HepG2 (cell line): ENCODE measurements around the gene GDPD1. TPM values are rescaled to one million over a fixed set of nuclear protein-coding genes. Genes with fewer than 3 reads are reported as not detected.
A peak's percentile ranks its signal among the peaks of the same experiment; 100 is the strongest.

ENCODE experiments used
- ATAC-seq: fragments of 200-7000 bp; cut with Tn5 transposase; 3 replicates; pipeline ENCODE4 v1.9.1; 2020; ENCODE audit warnings: mild to moderate bottlenecking, moderate library complexity
- BruUV-seq: library from RNA; stranded (reverse); fragments of 400-500 nt; replicated peaks from 2 replicates; lab custom pipeline; 2021; lab: Mats Ljungman, UMichigan
- CTCF ChIA-PET: fragments of 300-600 bp; formaldehyde crosslinking; extraction: SDS; loops from one replicate; lab custom pipeline; 2021; ENCODE audit warnings: low total read pairs, inconsistent platforms, low intra/inter-chr PET ratio; lab: Yijun Ruan, JAX
- POLR2A ChIA-PET: fragments of 350-600 bp; sonication (Branson Sonifier 250); formaldehyde crosslinking; loops from one replicate; lab custom pipeline; 2020; ENCODE audit warnings: antibody characterized with exemption, inconsistent platforms; lab: Yijun Ruan, JAX
- DNase-seq: peaks from one replicate; pipeline ENCODE4 v3.0.0-alpha.2; 2015; ENCODE audit warnings: low spot score
- FAIRE-seq: peaks from 3 replicates; lab custom pipeline; 2011; peaks lifted over from hg19 to GRCh38; lab: Jason Lieb, UNC
- H2AFZ ChIP-seq: one replicate; pipeline ENCODE4 v1.6.1; 2011; ENCODE audit warnings: low read length, inconsistent platforms
- H3K27ac ChIP-seq: fragments of 300-600 bp; 3 replicates; pipeline ENCODE4 v1.8.0; 2011; ENCODE audit warnings: mixed run types, mild to moderate bottlenecking, mixed read lengths, low read length, inconsistent platforms; ENCODE audit not compliant: insufficient read depth; ENCODE audit errors: extremely low read length
- H3K27me3 ChIP-seq, 2 experiments: fragments of 200-600 bp in 1 of 2; 2 replicates in 1 of 2; 3 replicates in 1 of 2; pipeline versions ENCODE4 v1.6.0 to v1.8.0; 2011; ENCODE audit warnings: low read length in 2 of 2, mild to moderate bottlenecking in 2 of 2, moderate library complexity in 2 of 2, inconsistent platforms in 1 of 2; ENCODE audit not compliant: insufficient read depth in 2 of 2, control insufficient read depth in 1 of 2
- H3K36me3 ChIP-seq, 2 experiments: fragments of 200-600 bp in 1 of 2; replicated peaks in 1 of 2; 2 replicates in 1 of 2; 3 replicates in 1 of 2; pipeline versions ENCODE4 v1.5.1 to v1.8.0; 2011; ENCODE audit warnings: low read length in 2 of 2, inconsistent platforms in 1 of 2; ENCODE audit not compliant: insufficient read depth in 2 of 2, control insufficient read depth in 1 of 2
- H3K4me1 ChIP-seq: 2 replicates; pipeline ENCODE4 v1.5.1; 2012; ENCODE audit warnings: low read length, inconsistent platforms; ENCODE audit not compliant: insufficient read depth
- H3K4me2 ChIP-seq: 2 replicates; pipeline ENCODE4 v1.6.0; 2011; ENCODE audit warnings: low read depth, low read length, inconsistent platforms
- H3K4me3 ChIP-seq, 3 experiments: fragments of 200-600 bp in 1 of 3; sonication (generic), shearing (Covaris generic) in 1 of 3; replicated peaks in 1 of 3; 2 replicates each; pipeline ENCODE4 v1.5.1; 2011 to 2016; ENCODE audit warnings: low read length in 3 of 3, inconsistent platforms in 2 of 3, low read depth in 2 of 3, mild to moderate bottlenecking in 2 of 3, control low read depth in 1 of 3, mixed read lengths in 1 of 3; ENCODE audit not compliant: insufficient read depth in 1 of 3
- H3K79me2 ChIP-seq: one replicate; pipeline ENCODE4 v1.6.1; 2011; ENCODE audit warnings: low read length, inconsistent platforms; ENCODE audit not compliant: insufficient read depth
- H3K9ac ChIP-seq: 2 replicates; pipeline ENCODE4 v1.6.0; 2011; ENCODE audit warnings: mild to moderate bottlenecking, low read depth, low read length, inconsistent platforms; ENCODE audit not compliant: insufficient read depth
- H3K9me3 ChIP-seq: 2 replicates; pipeline ENCODE4 v1.5.1; 2012; ENCODE audit warnings: mild to moderate bottlenecking, low read length
- H4K20me1 ChIP-seq: 2 replicates; pipeline ENCODE4 v1.6.0; 2011; ENCODE audit warnings: inconsistent platforms, mild to moderate bottlenecking, low read length, moderate library complexity; ENCODE audit not compliant: insufficient read depth
- ESRRA ChIP-seq: sonication (generic); formaldehyde crosslinking; IDR thresholded peaks from 2 replicates; pipeline ENCODE4 v1.5.1; 2020; ENCODE audit warnings: mild to moderate bottlenecking, low read depth, missing genetic modification reagents
- FOSL2 ChIP-seq: sonication (generic); formaldehyde crosslinking; IDR thresholded peaks from 2 replicates; pipeline ENCODE4 v1.4.0; 2020; ENCODE audit warnings: missing genetic modification reagents
- HOXA3 ChIP-seq: sonication (generic); formaldehyde crosslinking; IDR thresholded peaks from 2 replicates; pipeline ENCODE4 v1.5.0; 2020; ENCODE audit warnings: missing genetic modification reagents
- KMT2B ChIP-seq: IDR thresholded peaks from 2 replicates; pipeline ENCODE4 v1.6.1; 2016; ENCODE audit warnings: missing genetic modification reagents, missing compliant biosample characterization
- MAFK ChIP-seq, 2 experiments: IDR thresholded peaks in 1 of 2; conservative IDR thresholded peaks in 1 of 2; 2 replicates each; pipeline ENCODE4 v1.6.1; 2011; ENCODE audit warnings: improper control_type of control experiment in 2 of 2, low read length in 2 of 2
- MEIS1 ChIP-seq: sonication (generic); formaldehyde crosslinking; IDR thresholded peaks from 2 replicates; pipeline ENCODE4 v1.9.0; 2021; ENCODE audit warnings: mild to moderate bottlenecking, missing genetic modification reagents, moderate library complexity, borderline replicate concordance
- TARDBP ChIP-seq: sonication (generic); formaldehyde crosslinking; IDR thresholded peaks from 2 replicates; pipeline ENCODE4 v1.8.0; 2022; ENCODE audit warnings: mild to moderate bottlenecking, missing genetic modification reagents
- TOE1 ChIP-seq: sonication (generic); formaldehyde crosslinking; IDR thresholded peaks from 2 replicates; pipeline ENCODE4 v1.4.0; 2020; ENCODE audit warnings: mild to moderate bottlenecking, missing genetic modification reagents
- ZNF121 ChIP-seq: sonication (generic); formaldehyde crosslinking; IDR thresholded peaks from 2 replicates; pipeline ENCODE4 v1.5.0; 2020; ENCODE audit warnings: mild to moderate bottlenecking, missing genetic modification reagents
- whole genome bisulfite sequencing: methylation state at CpG from one replicate; pipeline ENCODE4 v1.1.6; 2017; ENCODE audit warnings: low lambda C conversion rate; 5-methylcytosine and 5-hydroxymethylcytosine counted together
- in situ Hi-C: cut with HindIII; loops from 2 replicates; pipeline ENCODE4 v1.10.0; 2017; ENCODE audit warnings: low pct_unique_long_range_greater_than_20kb; ENCODE audit not compliant: extremely low pct_ligation_motif_present
- intact Hi-C: fragments of 100-400 bp; cut with micrococcal nuclease; formaldehyde crosslinking; loops from one replicate; pipeline ENCODE4 v1.10.0; 2022; ENCODE audit not compliant: unreplicated experiment
- polyA plus RNA-seq, 8 experiments: library from polyadenylated mRNA; depleted of rRNA in 3 of 8; stranded (reverse) in 7 of 8; unstranded in 1 of 8; fragments of >200 nt; fragmentation: Illumina TruSeq in 4 of 8; extraction: Trizol in 4 of 8; gene quantifications; 2 replicates each; pipeline versions ENCODE4 v1.2.1 to v1.2.3, GENCODE V29; 2011 to 2016; ENCODE audit warnings: low read depth in 4 of 8, missing spikeins in 1 of 8, mixed read lengths in 1 of 8; ENCODE audit not compliant: insufficient read depth in 1 of 8
- total RNA-seq, 5 experiments: library from RNA; depleted of rRNA; stranded (reverse); fragments of >200 nt; fragmentation: Illumina TruSeq; extraction: Trizol; gene quantifications; 2 replicates each; pipeline ENCODE4 v1.2.3, GENCODE V29; 2016; ENCODE audit warnings: low read depth in 1 of 5

The GDPD1 gene
- total and polyA plus RNA-seq, 2 of the 13 experiments (the other 11 are each of a cell fraction or from before 2014, with no cell fraction given): 6.0 to 7.7 TPM

DNA sequence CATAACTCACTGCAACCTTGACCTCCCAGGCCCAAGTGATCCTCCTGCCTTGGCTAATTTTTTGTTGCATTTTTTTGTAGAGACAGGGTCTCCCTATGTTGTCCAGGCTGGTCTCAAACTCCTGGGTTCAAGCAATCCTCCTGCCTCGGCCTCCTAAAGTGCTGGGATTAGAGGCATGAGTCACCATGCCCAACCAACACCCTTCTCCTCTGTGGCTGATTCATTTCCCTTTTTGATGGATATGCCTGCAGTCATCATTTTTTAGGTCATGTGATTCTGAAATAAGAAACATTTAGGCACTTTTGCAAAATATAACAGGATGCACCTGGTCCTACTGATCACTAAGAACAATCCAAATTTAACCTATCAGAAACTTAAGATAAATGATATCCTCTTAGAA is 67.1 kb downstream of the GDPD1 start:
- ATAC-seq (no peak), DNase-seq (no peak), FAIRE-seq (no peak)
- Histone ChIP-seq H3K27ac (no peak overlapping the region), H3K4me2 (no peak overlapping the region), H3K4me3 (no peak overlapping the region), H4K20me1 (no peaks in the 10 kb centered on the region), H3K36me3 (no peaks in the 10 kb centered on the region), H3K27me3 (no peaks in the 10 kb centered on the region; a peak in 1 of 5 replicates), H3K9me3 (no peaks in the 10 kb centered on the region), H3K4me1 (peaks cover 43% of the 10 kb centered on the region), H2AFZ (no peak overlapping the region), H3K79me2 (no peaks in the 10 kb centered on the region), H3K9ac (no peak overlapping the region)
- intact Hi-C loops: no loop called here
- ChIA-PET CTCF (no interaction called here), POLR2A (no interaction called here)
- no TSS peak for BruUV-seq
- WGBS: 9% methylated on average over 1 of the region's 1 CpG
- TF ChIP-seq KMT2B (CRISPR knock-in tag) (no peak), HOXA3 (CRISPR knock-in tag) (no peak), MAFK (conservative IDR thresholded peaks at IDR 0.05 in 1 of 2, IDR thresholded peaks at IDR 0.05 in 1 of 2; ENCODE audit: low read length in 2 of 2) (peak in 1 of 2 experiments; percentile 26; a peak in 1 of 4 replicates), ESRRA (CRISPR knock-in tag) (no peak), ZNF121 (CRISPR knock-in tag) (peak; percentile 13; the same call in 1 of the 2 replicates), TOE1 (CRISPR knock-in tag) (no peak), MEIS1 (CRISPR knock-in tag) (no peak)
- in situ Hi-C loops: no loop called here

DNA sequence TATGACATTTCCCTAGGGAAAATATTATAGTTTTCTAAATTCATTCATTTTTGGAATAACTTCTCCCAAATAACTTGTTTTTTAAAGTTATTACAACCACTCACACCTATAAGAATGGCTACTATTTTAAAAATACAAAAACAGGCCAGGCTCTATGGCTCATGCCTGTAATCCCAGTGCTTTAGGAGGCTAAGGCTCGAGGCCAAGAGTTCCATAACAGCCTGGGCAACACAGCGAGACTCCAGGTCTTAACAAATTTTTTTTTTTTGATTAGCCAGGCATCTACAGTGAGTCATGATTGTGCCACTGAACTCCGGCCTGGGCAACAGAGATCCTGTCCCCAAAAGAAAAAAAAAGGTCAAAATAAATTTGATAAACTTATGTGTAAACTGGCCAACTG is 67.6 kb downstream of the GDPD1 start:
- H3K9ac ChIP-seq: no peak overlapping the region
- no peaks in the 10 kb centered on the region; a peak in 1 of 5 replicates for H3K27me3 ChIP-seq
- no peak overlapping the region for H3K4me3 ChIP-seq
- no peak overlapping the region for H2AFZ ChIP-seq
- H4K20me1 ChIP-seq: no peaks in the 10 kb centered on the region
- 11% methylated on average over 3 of the region's 3 CpGs for WGBS
- TF ChIP-seq TARDBP: no peak
- no peak for TF ChIP-seq FOSL2 (CRISPR knock-in tag)
- POLR2A ChIA-PET: no interaction called here
- no peaks in the 10 kb centered on the region for H3K9me3 ChIP-seq
- intact Hi-C loops (no loop called here), in situ Hi-C loops (no loop called here)
- H3K4me2 ChIP-seq: no peak overlapping the region
- H3K4me1 ChIP-seq: peaks cover 39% of the 10 kb centered on the region
- H3K27ac ChIP-seq: no peak overlapping the region
- FAIRE-seq (no peak), DNase-seq (no peak), ATAC-seq (no peak)
- no peaks in the 10 kb centered on the region for H3K79me2 ChIP-seq
- BruUV-seq: no TSS peak
- no peaks in the 10 kb centered on the region for H3K36me3 ChIP-seq
- CTCF ChIA-PET: no interaction called here
